Measurements from ENCODE around the gene KCNJ3.

KCNJ3 gene, protein sequence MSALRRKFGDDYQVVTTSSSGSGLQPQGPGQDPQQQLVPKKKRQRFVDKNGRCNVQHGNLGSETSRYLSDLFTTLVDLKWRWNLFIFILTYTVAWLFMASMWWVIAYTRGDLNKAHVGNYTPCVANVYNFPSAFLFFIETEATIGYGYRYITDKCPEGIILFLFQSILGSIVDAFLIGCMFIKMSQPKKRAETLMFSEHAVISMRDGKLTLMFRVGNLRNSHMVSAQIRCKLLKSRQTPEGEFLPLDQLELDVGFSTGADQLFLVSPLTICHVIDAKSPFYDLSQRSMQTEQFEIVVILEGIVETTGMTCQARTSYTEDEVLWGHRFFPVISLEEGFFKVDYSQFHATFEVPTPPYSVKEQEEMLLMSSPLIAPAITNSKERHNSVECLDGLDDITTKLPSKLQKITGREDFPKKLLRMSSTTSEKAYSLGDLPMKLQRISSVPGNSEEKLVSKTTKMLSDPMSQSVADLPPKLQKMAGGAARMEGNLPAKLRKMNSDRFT

GRCh38 chr2:154698296-154698720, at the start of gene KCNJ3:
Gene KCNJ3 (plus strand): TSS chr2:154698695. CDS start chr2:154698776, 81 bp downstream.
- DNase-seq (ENCODE audit: low spot score) = no peak

DNA sequence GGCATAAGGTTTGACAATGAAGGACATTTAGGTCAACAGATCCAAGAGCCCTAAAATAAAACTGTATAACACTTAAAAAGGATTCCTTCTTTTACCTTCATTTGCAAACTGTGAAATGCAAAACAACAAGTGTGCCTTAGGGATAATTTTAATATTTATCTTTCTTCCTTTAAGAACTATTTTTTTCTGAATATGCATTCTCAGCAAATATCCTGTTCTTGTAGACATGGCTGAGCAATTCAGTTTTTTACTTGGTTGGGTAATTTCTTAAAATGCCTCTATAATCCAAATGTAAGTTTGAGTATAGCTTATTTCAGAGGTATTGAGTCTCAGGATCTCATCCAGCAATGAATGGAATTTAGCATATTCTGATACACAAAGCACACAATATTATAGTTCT, 43.0 kb upstream of the KCNJ3 start:
- no peak for DNase-seq (ENCODE audit: low spot score)

- no peak for DNase-seq (ENCODE audit: low spot score)
Observed at GRCh38 chr2:154658854-154659253, 39.6 kb upstream of the KCNJ3 start.

DNA sequence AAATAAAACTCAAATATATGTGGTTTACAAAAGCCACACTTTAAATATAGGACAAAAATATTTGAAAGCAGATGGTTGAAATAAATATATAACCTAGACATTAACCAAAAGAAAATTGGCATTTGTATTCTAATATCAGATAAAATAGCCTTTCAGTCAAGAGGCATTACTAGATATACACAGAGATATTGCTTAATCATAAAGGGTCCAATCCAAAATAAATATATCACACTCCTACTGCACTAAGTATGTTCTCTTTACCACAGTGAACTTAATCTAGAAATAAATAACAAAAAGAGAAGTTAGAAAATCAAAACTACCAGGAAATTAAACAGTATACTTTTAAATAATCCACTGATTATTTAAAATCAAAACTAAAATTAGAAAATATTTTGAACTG, 34.2 kb upstream of the KCNJ3 start:
- no peak for DNase-seq (ENCODE audit: low spot score)

GRCh38 chr2:154670083-154670482, 28.4 kb upstream of the KCNJ3 start:
- DNase-seq (ENCODE audit: low spot score) = no peak

- DNase-seq (ENCODE audit: low spot score) = no peak
Observed at GRCh38 chr2:154673694-154674093, 24.8 kb upstream of the KCNJ3 start.

DNA sequence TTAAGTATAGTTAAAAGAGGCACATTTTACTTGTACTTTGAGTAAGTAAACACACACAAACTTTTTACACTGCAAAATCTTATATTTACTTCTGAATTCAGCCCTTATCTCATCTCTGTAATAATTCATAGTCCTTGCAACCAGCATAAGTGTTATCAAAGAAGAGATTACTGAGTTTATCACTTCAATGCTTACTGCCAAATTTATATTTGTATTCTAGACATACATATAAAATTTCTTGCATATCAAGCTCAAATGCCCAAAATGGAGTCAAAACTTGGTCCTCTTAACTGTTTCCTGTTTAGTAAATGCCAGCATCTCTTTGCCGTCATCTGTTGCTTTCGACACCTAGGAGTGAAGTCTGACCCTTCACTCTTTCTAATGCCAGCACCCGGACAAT, 21.1 kb upstream of the KCNJ3 start:
- no peak for DNase-seq (ENCODE audit: low spot score)

DNA sequence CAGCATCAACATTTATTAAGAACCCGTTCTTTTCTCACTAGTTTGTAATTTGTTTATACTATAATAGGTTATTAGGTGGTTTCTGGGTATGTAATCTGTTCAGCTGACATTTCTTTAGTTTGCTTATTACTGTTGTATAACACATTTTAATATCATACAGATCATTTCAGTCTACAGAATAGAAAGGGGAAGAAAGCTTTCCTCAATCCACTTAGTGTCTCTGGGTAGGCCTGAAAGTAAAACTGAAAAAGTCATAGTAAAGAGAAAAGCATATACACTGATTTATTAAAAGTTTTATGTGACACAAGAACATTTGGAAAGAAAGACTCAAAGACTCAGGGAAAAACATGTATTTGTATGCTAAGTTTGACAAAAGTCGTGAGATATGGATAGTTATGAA, 16.8 kb upstream of the KCNJ3 start:
- no peak for DNase-seq (ENCODE audit: low spot score)

DNA sequence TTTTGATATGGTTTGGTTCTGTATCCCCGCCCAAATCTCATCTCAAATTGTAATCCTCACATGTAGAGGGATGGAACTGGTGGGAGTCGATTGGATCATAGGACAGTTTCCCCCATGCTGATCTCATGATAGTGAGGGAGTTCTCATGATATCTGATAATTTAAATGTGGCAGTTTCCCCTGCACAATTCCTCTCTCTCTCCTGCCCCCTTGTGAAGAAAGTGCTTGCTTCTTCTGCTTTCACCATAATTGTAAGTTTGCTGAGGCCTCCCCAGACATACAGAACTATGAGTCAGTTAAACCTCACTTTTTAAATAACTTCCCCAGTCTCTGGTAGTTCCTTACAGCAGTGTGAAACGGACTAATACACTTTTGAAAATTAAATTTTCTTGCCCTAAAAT, 12.3 kb upstream of the KCNJ3 start:
- no peak for DNase-seq (ENCODE audit: low spot score)

DNA sequence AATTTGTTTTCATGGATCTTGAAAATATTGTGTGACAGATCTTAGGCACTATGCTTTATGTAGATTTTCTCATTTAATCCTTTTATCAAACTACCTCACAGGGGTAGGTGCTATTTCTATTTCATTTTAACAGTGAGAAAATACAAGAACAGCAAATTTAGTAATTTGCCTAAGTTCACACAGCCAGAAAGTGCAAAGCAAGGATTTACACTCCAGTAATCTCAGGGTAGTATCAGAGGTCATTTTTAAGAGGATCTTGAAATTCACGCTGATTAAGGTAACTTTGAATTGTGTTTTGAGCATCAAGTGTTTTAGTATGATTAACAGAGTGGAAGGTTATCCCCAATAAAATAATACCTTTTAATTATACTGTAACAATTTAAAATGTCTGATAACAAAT, 10.1 kb upstream of the KCNJ3 start:
- DNase-seq (ENCODE audit: low spot score) = no peak

GRCh38 chr2:154689158-154689557, 9.3 kb upstream of the KCNJ3 start:
- DNase-seq (ENCODE audit: low spot score) = no peak

DNA sequence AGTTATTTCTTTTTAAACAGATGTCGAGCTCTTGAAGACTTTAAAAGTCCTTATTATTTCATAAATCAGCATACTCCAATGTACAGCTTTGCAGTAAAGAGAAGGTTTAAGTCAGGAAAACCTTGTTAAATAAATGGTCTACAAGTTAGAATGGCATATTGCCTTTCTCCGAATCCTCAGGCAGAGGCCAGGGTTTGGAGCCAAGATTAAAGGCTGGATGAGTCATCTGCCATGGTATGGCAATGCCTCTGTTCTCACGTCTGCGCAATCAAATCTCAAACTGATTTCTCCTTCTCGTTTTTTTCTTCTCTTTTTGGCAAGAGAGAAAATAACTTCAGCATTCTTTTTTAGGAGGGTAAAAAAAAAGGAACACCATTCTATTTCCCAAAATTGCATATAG, 5.6 kb upstream of the KCNJ3 start:
- DNase-seq (ENCODE audit: low spot score) = peak; percentile 25

GRCh38 chr2:154693741-154694340, 4.7 kb upstream of the KCNJ3 start:
- DNase-seq (ENCODE audit: low spot score) = no peak

- DNase-seq (ENCODE audit: low spot score) = no peak
Observed at GRCh38 chr2:154694881-154695280, 3.6 kb upstream of the KCNJ3 start.

DNA sequence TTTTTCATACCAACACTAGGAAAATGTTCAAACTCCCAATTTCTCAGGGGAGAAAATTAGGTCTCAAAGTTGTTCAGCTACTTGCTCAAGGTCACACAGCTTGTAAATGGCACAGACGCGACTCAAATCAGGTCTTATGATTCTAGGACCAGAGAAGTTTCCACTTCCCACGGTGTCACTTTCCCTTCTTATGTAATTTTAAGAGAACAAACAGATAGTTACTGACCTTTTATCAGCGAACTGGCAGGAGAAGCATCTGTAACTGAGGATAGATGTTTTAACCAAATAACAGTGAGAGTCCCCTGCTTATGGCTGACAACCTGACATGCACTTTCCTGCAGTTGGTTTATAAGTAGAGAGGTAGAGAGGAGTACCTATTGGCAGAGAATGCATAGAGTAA, 2.1 kb upstream of the KCNJ3 start:
- no peak for DNase-seq (ENCODE audit: low spot score)

GRCh38 chr2:154696810-154697417, 1.6 kb upstream of the KCNJ3 start:
- peak; percentile 7 for DNase-seq (ENCODE audit: low spot score)

- DNase-seq (ENCODE audit: low spot score) = peak; percentile 38
Observed at GRCh38 chr2:154697418-154698252, 860 bp upstream of the KCNJ3 start.

DNA sequence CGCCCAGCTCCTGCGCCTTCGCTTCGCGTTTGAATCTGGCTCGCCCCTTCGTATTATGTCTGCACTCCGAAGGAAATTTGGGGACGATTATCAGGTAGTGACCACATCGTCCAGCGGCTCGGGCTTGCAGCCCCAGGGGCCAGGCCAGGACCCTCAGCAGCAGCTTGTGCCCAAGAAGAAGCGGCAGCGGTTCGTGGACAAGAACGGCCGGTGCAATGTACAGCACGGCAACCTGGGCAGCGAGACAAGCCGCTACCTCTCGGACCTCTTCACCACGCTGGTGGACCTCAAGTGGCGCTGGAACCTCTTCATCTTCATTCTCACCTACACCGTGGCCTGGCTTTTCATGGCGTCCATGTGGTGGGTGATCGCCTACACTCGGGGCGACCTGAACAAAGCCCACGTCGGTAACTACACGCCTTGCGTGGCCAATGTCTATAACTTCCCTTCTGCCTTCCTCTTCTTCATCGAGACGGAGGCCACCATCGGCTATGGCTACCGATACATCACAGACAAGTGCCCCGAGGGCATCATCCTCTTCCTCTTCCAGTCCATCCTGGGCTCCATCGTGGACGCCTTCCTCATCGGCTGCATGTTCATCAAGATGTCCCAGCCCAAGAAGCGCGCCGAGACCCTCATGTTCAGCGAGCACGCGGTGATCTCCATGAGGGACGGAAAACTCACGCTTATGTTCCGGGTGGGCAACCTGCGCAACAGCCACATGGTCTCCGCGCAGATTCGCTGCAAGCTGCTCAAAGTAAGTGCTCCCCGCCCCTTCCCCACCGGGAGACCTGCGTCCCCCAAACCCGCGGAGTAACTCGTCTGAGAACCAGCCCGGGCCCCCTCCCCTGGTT, 453 bp downstream of the KCNJ3 start:
- no peak for DNase-seq (ENCODE audit: low spot score)

DNA sequence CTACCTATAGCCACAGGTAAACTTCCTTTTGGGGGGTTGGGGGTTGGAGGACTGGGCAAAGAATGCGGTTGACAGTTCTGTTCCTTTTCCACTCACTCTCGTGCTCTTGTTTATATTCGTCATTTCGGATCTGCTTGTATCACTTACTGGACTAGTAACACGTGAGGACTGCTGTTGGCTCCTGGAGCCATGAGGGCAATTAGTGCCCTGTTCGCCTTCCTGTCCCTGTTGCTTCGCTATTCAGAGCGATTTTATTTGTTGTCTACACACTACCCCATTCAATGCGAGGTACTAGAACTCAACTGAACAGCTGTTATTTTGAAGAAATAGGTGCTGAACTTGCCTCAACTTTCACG, 1.1 kb downstream of the KCNJ3 start:
- no peak for DNase-seq (ENCODE audit: low spot score)

- no peak for DNase-seq (ENCODE audit: low spot score)
Observed at GRCh38 chr2:154700136-154700535, 1.6 kb downstream of the KCNJ3 start.

GRCh38 chr2:154704991-154705390, 6.5 kb downstream of the KCNJ3 start:
- DNase-seq (ENCODE audit: low spot score) = no peak

All from SW480 (cell line).